Brain (organoid and tissue), 1 donor: ENCODE results near the gene KCNMB3. TPM values are rescaled to one million over a fixed set of nuclear protein-coding genes. Genes with fewer than 3 reads are reported as not detected.

ENCODE experiments used
- polyA plus RNA-seq: library from polyadenylated mRNA; stranded (reverse); fragments of 350-450 nt; fragmentation: Illumina TruSeq; extraction: RNeasy Lipid Tissue Mini Kit (QIAGEN cat#74804); gene quantifications from one replicate; pipeline ENCODE4 v1.2.3, GENCODE V29; 2015; ENCODE audit warnings: low read depth, low replicate concordance; ENCODE audit not compliant: insufficient read depth

KCNMB3 gene
- polyA plus RNA-seq, 1 donor from 2014 or later, result not detected

Other genes with a start within 250 kb of the KCNMB3 start
- 5.3 TPM for gene ZMAT3, start 179.3 kb downstream of the KCNMB3 start, polyA plus RNA-seq
- 5.3 TPM for gene PIK3CA, start 102.8 kb downstream of the KCNMB3 start, polyA plus RNA-seq
- 18.9 TPM for gene ZNF639, start 71.9 kb upstream of the KCNMB3 start, polyA plus RNA-seq
- gene MFN1, start 96.6 kb upstream of the KCNMB3 start, polyA plus RNA-seq, result 6.7 TPM
- 3.4 TPM for gene GNB4, start 200.4 kb upstream of the KCNMB3 start, polyA plus RNA-seq